AG04450 (cell line): Measurements from ENCODE around the gene LCN15. TPM values are rescaled to one million over a fixed set of nuclear protein-coding genes. Genes with fewer than 3 reads are reported as not detected.

ENCODE experiments used
- CTCF ChIA-PET: fragments of 300-600, 350-600 bp; formaldehyde crosslinking; extraction: SDS; loops from one replicate; lab custom pipeline; 2022; ENCODE audit warnings: antibody characterized with exemption, inconsistent platforms; lab: Charles Lee
- POLR2A ChIA-PET: fragments of 350-600 bp; formaldehyde crosslinking; extraction: SDS; loops from one replicate; lab custom pipeline; 2021; ENCODE audit warnings: antibody characterized with exemption, inconsistent platforms; lab: Yijun Ruan, JAX
- DNase-seq: peaks from one replicate; pipeline ENCODE4 v3.0.0-alpha.2; 2011; ENCODE audit warnings: low read depth, low spot score
- H3K27ac ChIP-seq: one replicate; pipeline ENCODE4 v1.5.1; 2012; ENCODE audit warnings: low read depth, low read length, control low read depth
- H3K27me3 ChIP-seq: one replicate; pipeline ENCODE4 v1.6.0; 2012; ENCODE audit warnings: low read length; ENCODE audit not compliant: control insufficient read depth, insufficient read depth
- H3K4me3 ChIP-seq: 2 replicates; pipeline ENCODE4 v1.5.1; 2011; ENCODE audit warnings: mild to moderate bottlenecking, low read depth, low read length, control low read depth
- H3K9me3 ChIP-seq: 2 replicates; pipeline ENCODE4 v1.5.1; 2012; ENCODE audit warnings: low read length; ENCODE audit not compliant: control insufficient read depth, insufficient read depth
- CTCF ChIP-seq: IDR thresholded peaks from 2 replicates; pipeline ENCODE4 v1.5.1; 2011; ENCODE audit warnings: low read depth, low read length, control low read depth, inconsistent platforms
- polyA plus RNA-seq: library from polyadenylated mRNA; depleted of rRNA; stranded (reverse); fragments of >200 nt; gene quantifications from 2 replicates; pipeline ENCODE4 v1.2.3, GENCODE V29; 2011

The LCN15 gene
- polyA plus RNA-seq, 1 experiment: not detected

GRCh38 chr9:136746621-136747020 lies 17.7 kb downstream of the LCN15 start:
- CTCF ChIA-PET: interaction anchor here (0.6 kb wide), 1 partner anchor 16 kb away, joined by 8 read pairs; no protein-coding TSS in a partner anchor
- H3K27ac ChIP-seq: no peak overlapping the region
- TF ChIP-seq CTCF: no peak
- POLR2A ChIA-PET: no interaction called here
- H3K27me3 ChIP-seq: peaks cover 38% of the 10 kb centered on the region
- H3K9me3 ChIP-seq: peaks cover under 1% of the 10 kb centered on the region
- DNase-seq: no peak
- H3K4me3 ChIP-seq: no peak overlapping the region

- no peak for DNase-seq
- TF ChIP-seq CTCF: no peak
- CTCF ChIA-PET: interaction anchor here (0.6 kb wide), 1 partner anchor 16 kb away, joined by 8 read pairs; no protein-coding TSS in a partner anchor
- H3K9me3 ChIP-seq: no peaks in the 10 kb centered on the region; the same call in 1 of the 2 replicates
- peaks cover 39% of the 10 kb centered on the region for H3K27me3 ChIP-seq
- H3K4me3 ChIP-seq: no peak overlapping the region
- POLR2A ChIA-PET: no interaction called here
- no peak overlapping the region for H3K27ac ChIP-seq
Observed at GRCh38 chr9:136746155-136746490, 18.2 kb downstream of the LCN15 start.

- Histone ChIP-seq H3K27me3 (peaks cover 43% of the 10 kb centered on the region), H3K4me3 (no peak overlapping the region), H3K27ac (no peak overlapping the region), H3K9me3 (no peaks in the 10 kb centered on the region; the same call in 1 of the 2 replicates)
- ChIA-PET POLR2A (no interaction called here), CTCF (no interaction called here)
- TF ChIP-seq CTCF: no peak
- no peak for DNase-seq
Observed at GRCh38 chr9:136745389-136746154, 18.7 kb downstream of the LCN15 start.

- H3K27me3 ChIP-seq: peaks cover 49% of the 10 kb centered on the region
- CTCF ChIA-PET: no interaction called here
Observed at GRCh38 chr9:136744773-136745172, 19.5 kb downstream of the LCN15 start.

More at GRCh38 chr9:136744773-136745172, 19.5 kb downstream of the LCN15 start:
- DNase-seq: no peak
- no peak overlapping the region for H3K27ac ChIP-seq
- no peak overlapping the region for H3K4me3 ChIP-seq
- H3K9me3 ChIP-seq: no peaks in the 10 kb centered on the region; the same call in 1 of the 2 replicates
- POLR2A ChIA-PET: no interaction called here
- TF ChIP-seq CTCF: no peak
